DND-41 (cell line): ENCODE data around the gene TAF10.

Source experiments
- EZH2 ChIP-seq: IDR thresholded peaks from 3 replicates; pipeline ENCODE4 v1.6.1; 2012; ENCODE audit warnings: borderline replicate concordance, low read depth, mild to moderate bottlenecking, moderate library complexity, low read length, inconsistent platforms; ENCODE audit not compliant: severe bottlenecking
- TF ChIP-seq, protein P1 (sequence below): IDR thresholded peaks from 2 replicates; pipeline ENCODE4 v1.5.1; 2012; ENCODE audit warnings: borderline replicate concordance, low read length, moderate library complexity, mild to moderate bottlenecking; ENCODE audit not compliant: poor library complexity, severe bottlenecking; ENCODE audit errors: extremely low read depth

DNA sequence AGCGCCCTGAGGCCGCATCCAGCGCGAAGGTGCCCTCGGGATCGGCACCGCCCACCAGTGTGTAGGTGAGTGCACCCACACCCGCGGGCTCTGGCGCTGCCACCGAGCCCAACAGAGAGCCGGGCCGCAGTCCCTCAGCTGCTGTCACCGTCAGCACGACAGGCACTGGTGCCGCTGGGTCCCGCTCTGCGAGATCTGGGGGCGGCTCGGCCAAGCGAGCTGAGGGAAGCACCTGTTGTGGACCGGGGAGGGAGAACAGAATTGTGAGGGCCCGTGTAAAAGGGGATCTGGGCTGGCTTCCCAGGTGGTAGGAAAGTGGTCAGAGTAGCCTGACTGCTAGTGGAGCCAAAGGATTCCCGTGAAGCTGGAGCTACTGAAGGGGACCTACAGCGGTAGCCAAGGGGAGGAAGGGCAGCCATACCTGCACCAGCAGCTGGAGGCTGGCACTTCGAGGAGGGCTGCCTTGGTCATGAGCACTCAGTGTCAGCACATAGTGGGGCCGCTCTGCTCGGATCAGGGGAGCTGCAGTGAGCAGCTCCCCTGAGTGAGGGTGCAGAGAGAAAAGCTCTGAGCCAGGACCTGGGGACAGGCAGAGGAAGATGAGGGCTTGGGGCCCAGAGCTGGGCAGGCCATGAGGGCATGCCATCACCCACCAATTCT lies 18.7 kb upstream of the TAF10 start:
- TF ChIP-seq, protein P1, sequence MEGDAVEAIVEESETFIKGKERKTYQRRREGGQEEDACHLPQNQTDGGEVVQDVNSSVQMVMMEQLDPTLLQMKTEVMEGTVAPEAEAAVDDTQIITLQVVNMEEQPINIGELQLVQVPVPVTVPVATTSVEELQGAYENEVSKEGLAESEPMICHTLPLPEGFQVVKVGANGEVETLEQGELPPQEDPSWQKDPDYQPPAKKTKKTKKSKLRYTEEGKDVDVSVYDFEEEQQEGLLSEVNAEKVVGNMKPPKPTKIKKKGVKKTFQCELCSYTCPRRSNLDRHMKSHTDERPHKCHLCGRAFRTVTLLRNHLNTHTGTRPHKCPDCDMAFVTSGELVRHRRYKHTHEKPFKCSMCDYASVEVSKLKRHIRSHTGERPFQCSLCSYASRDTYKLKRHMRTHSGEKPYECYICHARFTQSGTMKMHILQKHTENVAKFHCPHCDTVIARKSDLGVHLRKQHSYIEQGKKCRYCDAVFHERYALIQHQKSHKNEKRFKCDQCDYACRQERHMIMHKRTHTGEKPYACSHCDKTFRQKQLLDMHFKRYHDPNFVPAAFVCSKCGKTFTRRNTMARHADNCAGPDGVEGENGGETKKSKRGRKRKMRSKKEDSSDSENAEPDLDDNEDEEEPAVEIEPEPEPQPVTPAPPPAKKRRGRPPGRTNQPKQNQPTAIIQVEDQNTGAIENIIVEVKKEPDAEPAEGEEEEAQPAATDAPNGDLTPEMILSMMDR = no peak
- TF ChIP-seq EZH2 = no peak
